Eye (tissue), 1 donor: ENCODE results near the gene MOGAT3.

Source experiments
- DNase-seq: peaks from one replicate; pipeline ENCODE4 v3.0.0-alpha.2; 2015

MOGAT3 gene

DNA sequence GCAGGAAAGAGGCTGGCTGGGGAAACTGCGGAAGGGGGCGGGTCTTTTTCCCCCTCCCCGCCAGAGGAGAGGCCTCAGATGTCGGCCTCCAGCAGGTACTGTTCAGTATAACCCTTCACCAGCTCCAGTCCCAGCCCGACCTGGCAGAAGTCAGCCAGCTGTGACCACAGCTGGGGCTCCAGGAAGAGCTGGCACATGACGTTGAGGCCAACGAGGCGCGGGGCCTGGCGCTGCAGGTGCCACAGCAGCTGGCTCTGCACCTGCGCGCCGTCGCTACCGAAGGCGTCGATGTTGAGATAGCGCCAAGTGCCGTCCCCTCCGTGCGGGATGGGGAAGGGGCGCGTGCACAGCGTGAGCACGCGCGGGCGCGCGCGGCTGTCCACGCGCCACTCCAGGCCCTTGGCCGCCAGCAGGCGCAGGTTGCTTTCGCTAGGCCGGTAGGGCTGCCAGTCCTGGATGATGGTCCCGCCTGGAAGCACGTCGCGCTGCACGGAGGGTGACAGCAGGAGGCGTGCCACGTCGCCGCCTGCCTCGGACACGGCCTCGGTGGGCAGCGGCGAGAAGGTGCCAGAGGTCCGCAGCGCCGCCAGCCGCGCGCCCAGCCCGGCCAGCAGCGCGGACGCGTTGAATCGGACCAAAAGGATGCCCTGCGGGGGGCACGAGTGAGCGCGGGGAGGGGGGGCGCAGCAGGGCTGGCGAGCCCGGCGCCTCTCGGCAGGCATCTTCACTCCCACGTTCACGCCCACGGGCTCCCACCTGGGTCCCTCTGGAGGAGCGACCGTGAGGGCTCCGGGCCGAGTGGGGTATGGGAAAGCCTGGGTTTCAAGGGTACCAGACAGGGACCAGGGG, 28.6 kb downstream of the MOGAT3 start:
- DNase-seq, result peak; percentile 42

DNA sequence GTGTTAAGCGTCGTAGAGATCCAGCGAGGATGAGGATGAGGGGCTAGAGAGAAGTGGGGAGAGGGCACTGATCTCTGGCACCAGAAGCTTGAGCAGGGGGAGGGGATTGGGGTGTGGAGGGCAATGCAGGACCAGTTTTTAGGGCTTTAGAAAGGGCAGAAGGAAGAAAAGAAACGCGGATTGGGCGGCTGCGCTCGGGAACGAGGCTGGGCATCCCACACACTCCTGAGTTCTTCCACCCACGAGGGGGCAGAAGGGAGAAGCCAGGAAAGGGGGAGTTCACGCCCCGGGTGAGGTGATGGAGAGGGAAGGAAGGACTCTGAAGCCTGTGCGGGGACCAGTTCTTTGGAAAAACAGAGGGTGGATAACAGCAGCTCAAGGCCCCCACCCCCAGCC, 29.4 kb downstream of the MOGAT3 start:
- peak; percentile 35 for DNase-seq

GRCh38 chr7:101170617-101171441, 30.0 kb downstream of the MOGAT3 start:
- DNase-seq, result peak; percentile 14

DNA sequence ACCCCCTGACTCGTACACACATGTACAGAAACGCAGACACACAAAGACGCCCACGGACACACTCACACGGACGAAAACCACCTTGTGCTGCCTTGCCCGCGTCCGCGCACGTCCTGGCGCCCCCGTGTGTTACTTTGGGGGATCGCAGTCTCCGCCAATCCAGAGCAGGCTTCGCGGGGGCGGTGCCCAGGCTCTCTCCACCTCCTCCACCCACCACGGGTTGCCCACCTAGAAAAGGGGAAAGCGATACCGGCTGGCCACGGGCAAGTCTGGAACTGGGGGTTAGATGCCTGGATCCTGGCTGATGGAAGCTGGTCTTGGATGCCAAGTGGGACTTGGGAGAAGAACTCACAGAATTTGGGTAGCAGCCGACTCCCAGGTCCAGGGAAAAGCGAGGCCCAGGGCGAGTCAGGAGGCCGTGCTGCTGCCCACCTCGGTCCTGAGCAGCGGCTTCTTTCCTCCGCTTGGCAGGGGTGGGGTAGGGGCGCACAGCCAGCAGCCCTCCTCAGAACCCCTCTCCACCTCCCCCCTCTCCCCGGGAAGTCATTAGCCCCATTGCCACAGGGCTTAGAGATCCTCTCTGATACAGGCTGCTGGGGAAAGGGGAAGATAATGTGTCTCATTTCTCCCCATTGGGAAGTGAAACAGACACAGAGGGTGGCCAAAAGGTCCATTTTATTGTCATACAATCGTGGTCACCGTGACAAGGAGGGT, 30.8 kb downstream of the MOGAT3 start:
- DNase-seq, result peak; percentile 88

- no peak for DNase-seq
Observed at GRCh38 chr7:101169110-101169837, 31.6 kb downstream of the MOGAT3 start.

DNA sequence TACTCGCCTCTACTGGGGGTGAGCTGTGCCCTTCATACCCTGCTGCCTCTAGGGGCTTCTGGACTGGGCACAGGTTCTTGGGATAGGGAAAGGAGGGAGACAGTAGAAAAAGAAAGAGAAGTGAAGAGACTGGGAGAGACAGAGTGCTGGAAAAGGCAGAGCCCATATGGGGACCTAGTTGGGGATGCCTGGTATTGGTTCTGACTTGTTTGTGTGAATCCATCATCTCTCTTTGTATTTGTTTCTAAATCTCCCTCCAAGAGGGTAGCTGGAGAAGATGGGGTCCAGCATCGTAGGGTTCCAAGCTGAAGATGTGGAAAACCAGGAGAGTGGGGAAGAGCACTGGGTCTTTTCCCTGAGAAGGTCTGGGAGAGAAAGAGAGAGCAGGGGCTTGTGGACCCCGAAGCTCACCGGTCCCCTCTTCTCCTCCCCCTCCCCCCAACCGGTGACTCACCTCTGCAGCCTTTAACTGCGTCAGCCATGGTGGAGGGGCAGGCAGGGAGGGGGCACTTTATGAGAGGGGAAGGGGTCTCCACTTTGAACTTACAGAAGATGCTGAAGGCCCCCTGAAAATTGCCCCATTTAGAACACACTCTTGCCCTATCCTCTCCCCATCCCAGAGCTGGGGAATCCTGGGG, 32.3 kb downstream of the MOGAT3 start:
- no peak for DNase-seq

DNA sequence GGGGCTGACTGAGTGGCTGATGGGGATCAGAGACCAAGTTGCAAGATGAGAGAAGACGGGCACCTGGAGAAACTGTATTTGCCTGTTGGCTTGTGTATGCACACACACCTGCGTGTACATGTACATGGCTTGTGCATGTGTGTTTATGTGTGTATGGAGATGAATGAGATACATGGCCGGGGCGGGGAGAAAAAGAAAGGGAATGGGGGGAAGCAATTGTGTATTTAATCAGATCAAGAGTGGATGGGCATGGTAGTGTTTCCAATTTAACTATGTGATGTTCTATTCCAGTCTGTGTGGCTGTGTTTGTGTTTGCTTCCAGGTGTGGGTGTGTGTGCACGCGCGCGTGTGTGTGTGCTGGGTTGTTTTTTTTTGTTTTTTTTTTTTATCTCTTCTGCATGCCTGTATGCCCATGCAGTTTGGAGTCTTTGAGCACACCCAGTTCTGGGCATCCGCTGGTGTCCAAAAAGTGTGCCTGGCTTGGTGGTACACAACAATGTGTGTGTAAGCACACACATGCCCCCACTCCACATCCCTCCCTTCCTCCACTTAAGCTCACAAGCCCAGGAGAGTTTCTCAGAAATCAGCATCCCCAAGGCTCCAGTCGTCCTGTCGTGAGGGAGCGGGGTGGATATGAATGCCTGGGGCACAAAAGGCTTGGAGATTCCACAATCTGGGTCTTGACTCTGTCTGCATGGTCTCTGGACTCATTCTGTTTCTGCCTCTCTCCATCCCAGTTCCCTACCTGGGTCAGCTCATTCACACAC, 33.0 kb downstream of the MOGAT3 start:
- peak; percentile 12 for DNase-seq

DNA sequence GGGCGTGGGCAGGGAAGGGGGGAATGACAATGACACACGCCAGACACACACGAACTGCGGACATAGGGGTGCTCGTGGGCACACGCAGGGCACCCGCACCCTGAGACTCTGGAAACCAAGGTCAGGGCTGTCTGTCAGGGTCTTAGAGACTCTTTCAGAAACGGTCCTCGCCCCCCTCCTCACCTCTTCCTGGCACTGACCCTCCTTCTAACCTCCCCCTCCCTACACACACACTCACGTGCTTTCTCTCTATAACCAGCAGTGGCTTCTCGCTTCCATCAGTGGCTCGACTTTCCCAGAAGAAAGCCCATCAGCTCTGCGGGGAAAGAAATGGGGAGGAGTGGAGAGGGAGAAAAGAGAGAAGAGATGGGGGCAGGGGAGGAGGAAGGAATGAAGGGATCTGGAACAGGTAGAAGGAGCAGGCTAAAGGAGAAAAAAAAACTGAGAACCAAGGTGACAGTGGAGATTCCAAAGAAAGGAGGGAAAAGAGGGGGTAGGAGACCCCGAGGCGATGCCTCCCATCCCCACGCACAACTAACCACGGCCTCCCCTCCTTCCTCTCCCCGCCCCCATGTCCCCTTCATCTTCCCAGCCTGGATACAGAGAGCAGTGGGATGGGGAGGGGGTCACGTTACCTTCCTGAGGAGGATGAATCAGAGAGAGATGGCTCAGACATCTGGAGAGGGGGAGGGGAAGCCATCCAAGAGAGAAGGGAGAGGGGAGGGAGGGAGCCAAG, 33.8 kb downstream of the MOGAT3 start:
- peak; percentile 78 for DNase-seq

DNA sequence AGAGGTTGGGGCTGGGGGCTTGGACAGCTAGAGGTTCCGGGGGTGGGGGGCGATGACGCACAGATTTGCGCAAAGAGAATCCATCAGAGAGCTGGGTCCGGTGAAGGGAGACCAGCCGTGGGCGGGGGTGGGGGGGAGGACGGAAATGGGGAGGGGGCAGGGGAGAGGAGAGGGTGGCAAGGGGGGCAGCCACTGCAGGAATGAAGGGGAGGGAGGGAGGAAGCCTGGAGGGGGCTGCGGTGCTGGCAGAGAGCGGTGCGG, 34.3 kb downstream of the MOGAT3 start:
- no peak for DNase-seq

DNA sequence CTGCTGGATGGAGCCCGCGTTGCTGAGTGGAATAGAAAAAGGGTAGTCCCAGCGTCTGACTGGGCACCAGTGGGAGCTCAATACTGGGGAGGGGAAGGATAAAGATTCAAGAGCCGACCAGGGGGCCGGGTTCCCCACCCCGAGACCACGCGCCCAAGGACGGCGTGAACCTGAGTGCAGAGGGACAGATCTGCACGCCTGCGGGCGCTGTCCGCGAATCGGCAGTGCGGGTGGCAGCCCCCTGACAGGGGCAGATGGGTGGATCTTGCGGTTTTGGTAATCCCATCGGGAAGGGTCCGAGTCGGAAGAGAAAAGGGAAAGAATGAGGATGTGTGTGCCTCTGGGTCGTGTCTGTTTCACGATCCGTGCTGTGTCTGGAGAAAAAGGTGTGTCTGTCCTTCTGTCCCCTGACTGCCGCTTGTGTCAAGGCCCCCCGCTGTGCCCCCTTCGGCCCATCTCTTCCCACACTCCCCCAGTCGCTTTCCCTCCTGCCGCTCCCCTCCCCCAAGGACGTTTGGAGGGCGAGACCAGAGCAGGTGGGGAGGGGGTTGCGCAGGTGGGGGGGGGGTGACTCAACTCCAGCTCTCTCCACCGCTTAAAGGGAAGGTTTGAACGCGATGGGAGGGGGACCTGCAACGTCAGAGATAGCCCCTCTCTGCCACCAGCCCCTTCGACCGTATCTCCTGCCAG, 34.7 kb downstream of the MOGAT3 start:
- no peak for DNase-seq

GRCh38 chr7:101165075-101165957, 35.5 kb downstream of the MOGAT3 start, which contains the start of gene VGF:
Gene VGF (minus strand): TSS chr7:101165569. CDS start chr7:101164843, 726 bp downstream.
- DNase-seq, result peak; percentile 97

DNA sequence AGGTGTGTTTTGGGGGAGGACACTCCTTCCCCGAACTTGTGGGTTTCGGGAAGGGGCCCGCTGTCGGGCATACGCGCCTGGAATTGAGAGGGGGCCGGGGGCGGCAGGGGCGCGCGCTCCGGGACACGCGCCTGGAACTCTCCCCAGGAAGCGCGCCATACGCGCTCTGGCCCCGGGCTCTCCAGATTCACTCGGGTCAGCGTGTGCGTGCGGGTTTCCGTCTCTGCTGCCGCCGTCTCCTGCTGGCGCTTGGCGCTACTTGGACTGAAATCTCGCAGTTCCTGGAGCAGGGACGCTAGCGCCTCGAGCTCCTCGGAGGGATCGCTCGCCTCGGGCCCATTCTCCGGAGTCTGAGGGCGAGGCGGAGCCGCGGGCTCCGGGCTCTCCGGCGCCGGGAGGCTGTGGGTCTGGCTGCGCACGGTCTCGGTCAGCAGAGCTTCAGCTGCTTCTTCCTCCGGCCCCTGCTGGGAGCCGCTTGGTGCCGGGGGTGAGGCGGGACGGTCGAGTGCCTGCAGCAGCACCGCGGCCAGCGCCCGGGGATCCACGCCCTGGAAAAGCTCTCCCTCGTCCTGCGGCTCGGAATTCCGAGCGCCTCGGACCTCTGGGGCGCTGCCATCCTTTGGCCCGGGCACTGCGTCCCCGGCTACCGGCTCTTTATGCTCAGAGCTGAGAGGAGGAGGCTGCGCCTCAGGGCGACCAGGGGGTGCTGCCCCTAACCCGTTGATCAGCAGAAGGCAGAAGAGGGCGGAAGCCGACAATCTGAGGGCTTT, 36.6 kb downstream of the MOGAT3 start:
- DNase-seq, result peak; percentile 66

DNA sequence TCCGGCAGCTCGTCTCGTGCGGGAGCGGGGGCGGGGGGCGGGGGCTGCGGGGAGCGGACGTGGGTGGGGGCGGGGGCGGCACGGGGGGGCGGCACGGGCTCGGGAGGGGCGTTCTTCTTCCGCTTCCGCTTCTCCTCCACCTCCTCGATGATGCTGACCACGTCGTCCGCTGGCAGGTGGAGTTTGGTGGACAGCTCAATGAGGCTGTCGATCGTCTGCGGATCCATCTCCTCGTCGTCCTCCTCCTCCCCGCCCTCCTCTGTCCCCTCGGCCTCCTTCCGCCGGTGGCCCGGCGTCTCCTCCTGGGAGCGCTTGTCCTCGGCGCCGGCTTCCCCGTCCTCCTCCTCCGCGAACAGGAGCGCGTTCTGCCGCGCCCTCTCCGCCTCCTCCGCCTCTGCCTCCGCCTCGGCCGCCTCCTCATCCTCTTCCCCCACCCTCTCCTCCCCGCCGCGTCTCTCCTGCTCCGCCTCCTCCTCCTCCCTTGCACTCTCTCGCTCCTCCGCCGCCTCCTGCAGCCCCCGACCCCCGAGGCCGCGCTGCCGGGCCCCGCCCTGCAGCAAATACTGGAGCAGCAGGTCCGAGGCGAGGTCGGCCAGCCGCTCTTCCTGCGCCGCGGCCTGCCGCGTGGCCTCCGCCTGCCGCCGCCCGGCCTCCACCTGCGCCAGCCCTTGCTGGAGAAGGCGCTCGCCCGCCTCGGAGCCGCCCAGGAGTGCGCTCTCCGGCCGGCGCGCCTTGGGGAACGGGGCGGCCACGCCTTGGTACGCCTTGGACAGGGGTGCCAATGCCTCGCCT, 37.4 kb downstream of the MOGAT3 start:
- peak; percentile 80 for DNase-seq

DNA sequence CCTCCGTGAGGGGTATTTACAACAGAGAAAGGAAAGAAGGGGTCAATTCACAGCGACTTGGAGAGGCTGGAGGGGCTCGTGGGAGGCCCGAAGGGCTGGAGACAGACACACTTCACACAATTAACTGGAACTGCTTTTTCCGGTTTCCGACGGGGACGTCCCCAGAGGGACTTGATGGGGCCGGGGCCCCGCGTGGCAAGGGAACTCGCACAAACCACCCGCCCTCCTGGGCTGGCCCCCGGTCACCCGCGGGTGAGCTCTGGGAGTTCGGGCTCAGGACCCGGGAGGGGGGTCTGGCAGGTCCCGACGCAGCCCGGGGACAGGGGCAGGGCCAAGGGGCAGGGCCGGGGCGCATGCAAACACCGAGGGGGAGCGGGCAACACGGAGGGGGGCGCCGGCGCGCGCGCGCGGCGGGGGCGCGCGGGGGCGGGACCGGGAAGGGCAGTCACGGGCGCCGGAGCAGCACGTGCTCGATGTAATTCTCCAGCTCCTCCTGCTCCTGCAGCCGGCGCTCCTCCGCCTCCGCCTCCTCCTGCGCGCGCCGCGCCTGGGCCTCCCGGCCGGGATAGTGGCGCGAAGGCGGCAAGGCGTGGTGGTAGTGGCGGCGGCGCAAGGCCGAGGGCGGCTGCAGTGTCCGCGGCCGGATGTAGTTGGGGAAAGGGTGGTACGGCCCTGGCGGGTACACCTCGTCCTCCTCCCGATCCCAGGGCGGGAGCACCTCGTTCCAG, 38.1 kb downstream of the MOGAT3 start:
- DNase-seq, result peak; percentile 79

GRCh38 chr7:101161692-101162471, 39.0 kb downstream of the MOGAT3 start:
- DNase-seq, result no peak

DNA sequence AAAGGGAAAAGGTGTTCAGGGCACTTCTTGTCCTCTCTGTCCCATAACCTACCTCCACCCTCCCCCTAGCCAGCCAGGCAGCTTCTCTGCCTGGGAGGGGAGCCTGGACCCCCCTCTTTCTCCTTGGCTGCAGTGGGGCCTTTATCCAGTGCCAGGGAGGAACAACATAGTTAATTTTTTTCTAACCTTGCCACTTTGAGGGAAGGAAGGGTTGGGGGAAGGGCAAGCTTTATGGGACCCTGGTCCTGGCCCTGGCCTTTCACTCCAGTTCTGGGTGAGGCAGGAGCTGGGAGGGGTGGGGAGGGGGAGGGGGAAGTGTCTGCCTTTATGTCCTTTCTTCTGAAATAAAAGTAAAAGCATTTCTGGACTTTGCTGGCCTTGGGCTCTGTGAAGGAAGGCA, 39.9 kb downstream of the MOGAT3 start:
- no peak for DNase-seq
